ENCODE measurements around the gene PSMB2.

Gene PSMB2

DNA sequence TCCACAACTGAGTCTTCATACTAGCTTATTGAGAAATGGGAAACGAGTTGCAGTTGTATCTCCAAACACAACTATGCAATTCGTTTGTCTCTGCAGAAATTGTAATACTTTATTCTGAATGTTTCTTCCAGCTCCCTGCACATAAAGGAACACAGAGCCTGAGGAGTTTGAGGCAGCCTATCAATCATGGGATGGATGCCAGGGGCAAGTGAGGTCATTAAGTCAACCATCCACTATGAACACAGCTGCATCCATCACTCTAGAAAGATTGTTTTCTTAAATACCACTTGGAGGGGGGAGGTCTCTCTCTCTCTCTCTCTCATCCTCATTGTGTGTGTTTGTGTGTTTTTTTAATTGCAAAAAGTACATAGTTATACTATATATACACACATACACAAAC is 2.9 kb upstream of the PSMB2 start:
- no peak for DNase-seq (ENCODE audit: low read depth in 2 of 3, low spot score in 1 of 3)

DNA sequence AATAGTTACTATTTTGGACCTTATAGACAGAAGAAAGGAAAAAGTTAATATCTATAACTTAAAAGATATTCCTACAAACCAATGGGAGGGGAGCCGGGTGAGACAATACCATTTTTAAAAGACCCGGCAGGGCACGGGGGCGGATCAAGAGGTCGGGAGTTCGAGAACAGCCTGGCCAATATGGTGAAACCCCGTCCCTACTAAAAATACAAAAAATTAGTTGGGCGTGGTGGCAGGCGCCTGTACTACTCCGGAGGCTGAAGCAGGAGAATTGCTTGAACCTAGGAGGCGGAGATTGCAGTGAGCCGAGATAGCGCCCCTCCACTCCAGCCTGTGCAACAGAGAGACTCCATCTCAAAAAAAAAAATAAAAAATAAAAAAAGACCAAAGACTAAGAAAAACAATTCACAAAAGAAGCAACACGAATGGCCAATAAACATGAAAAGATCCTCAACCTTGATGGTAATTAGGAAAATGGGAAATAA is 1.2 kb upstream of the PSMB2 start:
- DNase-seq (ENCODE audit: low read depth in 2 of 3, low spot score in 1 of 3) = peak; percentile 0 to 11 (median 8)

DNA sequence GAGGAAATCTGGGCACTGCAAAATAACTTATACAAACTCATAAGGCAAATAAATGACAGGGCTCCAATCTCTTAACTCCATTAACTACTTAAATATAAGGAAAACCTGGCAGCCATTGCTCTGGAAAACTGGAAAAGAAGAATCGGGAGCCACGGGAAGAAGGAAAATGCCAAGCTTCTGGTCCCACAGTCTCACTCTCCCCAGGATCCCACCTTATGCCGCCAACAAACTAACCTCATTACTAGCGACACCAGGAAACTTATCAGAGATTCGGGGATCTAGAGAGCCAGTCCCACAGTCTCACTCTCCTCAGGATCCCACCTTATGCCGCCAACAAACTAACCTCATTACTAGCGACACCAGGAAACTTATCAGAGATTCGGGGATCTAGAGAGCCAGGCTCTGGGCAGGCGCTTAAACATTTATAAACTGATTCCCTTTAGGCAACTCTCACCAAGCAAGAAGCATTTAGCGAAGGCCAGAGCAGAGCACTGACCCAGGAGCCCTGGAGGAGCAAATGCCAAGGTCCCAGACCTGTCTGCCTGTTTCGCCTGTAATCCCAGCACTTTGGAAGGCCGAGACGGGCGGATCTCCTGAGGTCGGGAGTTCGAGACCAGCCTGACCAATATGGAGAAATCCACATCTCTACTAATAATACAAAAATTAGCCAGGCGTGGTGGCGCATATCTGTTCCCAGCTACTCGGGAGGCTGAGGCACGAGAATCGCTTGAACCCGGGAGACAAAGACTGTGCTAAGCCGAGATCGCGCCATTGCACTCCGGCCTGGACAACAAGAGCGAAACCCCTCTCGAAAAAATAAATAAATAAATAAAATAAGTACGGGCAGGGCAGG is 720 bp downstream of the PSMB2 start:
- no peak for DNase-seq (ENCODE audit: low read depth in 2 of 3, low spot score in 1 of 3)

DNA sequence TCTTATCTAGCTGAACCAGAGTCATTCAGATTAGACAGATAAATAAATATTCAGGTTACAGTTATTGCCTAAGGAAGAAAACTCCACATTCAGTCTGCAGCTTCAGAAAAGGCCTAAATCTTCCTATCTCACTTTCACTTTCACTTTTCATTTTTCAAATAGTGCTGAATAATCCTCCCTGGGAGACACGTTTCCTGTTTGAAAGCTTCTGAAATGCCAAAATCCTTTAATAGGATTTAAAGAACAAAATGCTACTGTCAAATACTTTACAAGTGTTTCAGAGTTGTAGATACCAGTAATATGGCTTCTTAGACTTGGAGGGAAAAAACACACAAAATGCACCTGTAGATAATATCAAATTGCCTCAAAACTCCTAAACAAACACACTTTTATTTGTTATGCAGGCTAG is 3.9 kb downstream of the PSMB2 start:
- no peak for DNase-seq (ENCODE audit: low read depth in 2 of 3, low spot score in 1 of 3)

DNA sequence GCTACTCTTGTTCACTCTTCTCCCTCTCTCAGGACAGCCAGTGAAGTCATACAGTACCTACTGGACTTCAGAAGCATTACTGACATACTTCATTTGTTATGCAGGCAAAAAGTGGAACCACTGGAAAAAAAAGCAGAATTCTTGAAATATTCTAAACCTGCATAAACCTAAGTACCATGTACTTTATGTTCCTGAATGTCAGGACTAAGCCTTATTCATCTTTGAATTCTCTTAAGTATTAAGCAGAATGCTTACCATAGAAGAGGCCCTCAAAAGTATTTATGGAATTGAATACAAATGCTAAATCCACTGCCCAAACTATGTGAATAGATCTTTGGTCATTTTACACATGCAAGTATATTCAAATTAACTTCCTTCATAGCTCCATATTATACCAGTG is 7.8 kb downstream of the PSMB2 start:
- no peak for DNase-seq (ENCODE audit: low read depth in 2 of 3, low spot score in 1 of 3)

DNA sequence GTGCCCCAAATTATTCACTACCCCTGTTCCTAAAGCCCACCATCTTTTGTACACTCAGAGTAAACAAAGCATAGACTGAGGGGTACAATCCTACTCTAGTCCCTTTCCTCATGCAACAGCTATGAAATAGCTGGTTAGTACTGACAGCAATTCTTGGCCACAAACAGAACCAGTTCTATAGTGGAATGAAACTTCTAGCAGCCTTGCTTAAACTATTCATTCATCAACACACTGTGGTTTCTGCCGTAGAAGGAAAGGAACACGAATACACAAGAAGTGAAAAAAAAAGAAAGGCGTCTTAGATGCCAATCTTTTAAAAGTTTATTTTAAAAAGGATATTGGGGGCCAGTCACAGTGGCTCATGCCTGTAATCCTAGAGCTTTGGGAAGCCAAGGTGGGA is 9.9 kb downstream of the PSMB2 start:
- no peak for DNase-seq (ENCODE audit: low read depth in 2 of 3, low spot score in 1 of 3)

DNA sequence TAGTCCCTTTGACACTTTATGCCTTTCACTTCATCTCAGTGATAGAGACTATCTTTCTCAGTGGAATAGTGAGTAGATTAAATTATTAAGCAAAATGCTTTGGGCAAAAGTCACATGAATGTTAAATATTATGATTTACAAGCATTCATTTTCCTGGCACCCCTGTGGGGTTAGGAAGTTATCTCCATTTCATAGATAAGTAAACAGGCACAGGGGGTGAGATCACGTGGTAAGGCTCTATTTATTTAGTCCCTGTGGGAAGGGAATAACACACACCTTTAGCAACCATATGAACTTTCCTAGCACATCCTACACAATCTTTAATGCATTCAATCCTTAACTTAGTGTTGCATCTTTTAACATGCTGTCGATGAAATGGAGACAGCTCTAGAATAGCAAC is 12.3 kb downstream of the PSMB2 start:
- no peak for DNase-seq (ENCODE audit: low read depth in 2 of 3, low spot score in 1 of 3)

DNA sequence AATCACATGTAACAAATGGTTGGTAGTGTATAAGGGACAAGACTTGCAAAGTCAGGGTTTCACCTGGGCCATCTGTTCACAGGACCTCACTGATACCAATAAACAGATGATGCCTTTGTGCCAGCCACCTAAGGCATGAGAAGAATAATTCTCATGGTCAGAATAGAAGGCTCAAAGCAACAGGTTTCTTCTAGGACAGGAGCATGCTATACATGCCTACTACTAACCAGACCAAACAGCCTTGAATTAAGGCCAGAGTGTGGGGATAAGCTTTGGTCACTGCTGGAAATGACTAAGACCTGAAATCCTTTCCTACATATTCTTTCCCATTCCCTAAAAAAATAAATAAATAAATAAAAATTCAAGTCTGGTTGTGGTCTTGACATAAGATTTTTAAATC is 17.5 kb downstream of the PSMB2 start:
- DNase-seq (ENCODE audit: low read depth in 2 of 3, low spot score in 1 of 3) = no peak

DNA sequence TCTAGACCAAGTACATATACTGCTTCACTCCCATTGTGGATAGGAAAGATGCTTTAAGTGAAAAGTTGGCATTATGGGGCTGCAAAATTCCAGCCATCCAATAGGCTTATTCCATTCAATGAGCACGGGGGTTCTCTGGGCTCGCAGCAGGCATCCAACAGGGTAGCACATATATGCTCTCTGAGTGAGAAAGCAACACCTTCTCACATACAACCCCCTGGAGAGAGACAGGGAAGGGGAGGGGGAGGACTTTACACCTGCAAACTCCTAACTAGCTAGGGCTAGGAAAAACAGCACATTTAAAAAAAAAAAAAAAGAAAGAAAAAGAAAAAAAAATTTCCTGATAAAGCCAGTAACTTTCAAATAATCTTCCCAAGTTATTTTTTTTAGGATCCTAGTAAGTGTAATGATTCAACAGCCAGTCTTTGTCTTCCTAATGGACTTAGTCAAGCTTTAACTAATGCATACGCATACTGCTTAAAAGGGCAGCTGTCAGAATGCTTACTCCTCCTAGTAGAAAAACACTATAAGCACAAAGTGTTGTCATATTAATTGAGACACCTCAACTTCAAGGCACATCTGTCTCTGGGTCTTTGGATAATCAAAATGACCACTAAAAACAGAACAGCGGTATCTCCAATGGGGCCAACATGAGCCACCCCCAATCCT is 18.7 kb downstream of the PSMB2 start:
- no peak for DNase-seq (ENCODE audit: low read depth in 2 of 3, low spot score in 1 of 3)

DNA sequence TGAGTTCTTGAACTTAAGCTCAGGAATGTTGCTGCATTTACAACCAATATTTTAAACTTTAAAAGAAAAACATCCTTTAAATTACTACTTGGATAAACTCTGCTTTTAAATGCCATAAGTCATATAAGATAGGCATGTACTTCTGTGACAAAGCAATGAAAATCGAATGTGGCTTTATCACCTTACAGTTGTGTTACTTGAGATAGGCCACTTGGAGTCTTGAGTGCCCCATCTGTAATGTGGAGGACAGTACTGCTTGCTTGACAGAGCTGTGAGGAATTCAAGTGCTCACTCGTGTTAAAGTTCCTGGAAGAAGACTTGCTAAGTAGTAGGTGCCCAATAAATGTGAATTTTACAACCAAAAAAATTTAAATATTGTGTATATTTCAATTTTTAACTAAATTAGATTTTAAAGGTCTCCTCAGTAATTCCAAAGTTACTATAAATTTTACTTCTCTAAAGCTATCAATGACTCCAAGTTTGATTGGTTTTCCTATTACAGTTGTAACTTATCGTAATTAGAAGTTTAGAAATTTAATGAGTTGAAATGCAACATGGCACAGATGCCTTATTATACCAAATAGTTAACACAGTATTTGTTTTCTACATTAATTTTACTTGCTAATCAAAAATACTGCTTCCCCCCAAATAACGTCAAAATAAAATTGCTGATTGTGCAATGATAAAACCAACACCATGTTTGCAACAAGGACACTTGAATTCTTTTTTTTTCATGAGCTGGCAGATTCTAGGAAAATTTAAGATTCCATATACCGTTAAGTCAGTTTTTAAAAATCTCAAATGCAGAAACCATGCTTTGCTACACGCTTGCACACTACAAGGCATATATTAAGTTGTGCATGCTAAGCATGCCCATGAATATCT is 21.8 kb downstream of the PSMB2 start:
- DNase-seq (ENCODE audit: low read depth in 2 of 3, low spot score in 1 of 3) = no peak

DNA sequence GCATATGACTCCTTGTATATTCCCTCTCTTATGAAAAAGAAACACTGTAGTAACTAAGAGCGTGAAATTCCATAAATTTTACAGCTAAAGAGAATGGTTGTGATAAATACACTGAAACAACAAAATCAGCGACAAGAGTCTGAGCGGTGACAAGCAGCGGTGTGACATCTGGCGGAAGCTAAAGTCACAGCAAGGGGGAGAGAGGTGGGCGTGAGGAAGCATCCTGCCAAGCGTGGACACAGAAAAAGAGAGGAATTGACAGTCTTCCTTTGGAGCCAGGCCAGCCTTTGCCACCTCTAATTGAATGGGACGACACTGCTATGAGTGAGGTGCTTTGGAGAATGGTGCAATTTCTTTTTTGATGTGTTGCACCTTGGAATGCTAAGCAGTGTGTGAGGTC is 25.9 kb downstream of the PSMB2 start:
- DNase-seq (ENCODE audit: low read depth in 2 of 3, low spot score in 1 of 3) = no peak

DNA sequence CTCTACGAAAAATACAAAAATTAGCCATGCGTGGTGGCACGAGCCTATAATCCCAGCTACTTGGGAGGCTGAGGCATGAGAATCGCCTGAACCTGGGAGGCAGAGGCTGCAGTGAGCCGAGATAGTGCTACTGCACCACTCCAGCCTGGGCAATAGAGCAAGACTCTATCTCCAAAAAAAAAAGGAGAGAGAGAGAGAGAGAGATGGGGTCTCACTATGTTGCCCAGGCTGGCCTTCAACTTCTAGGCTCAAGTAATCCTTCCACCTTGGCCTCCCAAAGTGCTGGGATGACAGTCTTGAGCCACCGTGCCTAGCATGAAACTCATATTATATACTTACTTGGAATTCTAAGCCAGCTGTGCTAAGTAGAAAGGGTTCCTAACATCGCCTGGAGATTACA is 29.7 kb downstream of the PSMB2 start:
- no peak for DNase-seq (ENCODE audit: low read depth in 2 of 3, low spot score in 1 of 3)

DNA sequence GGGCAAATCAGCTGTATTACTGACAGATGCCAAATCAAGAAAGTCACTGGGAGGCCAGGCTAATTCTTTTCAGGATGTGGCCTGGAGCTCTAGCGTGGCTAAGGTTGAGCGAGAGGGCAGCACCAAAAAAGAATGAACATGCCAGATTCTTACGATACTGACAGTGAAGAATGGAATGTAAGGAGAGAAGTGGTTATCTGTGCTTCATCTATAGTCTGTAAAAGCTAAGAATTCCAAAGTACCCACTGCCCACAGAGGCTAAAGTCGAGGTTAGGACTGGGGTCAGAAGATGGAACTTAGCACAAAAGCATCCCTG is 35.5 kb downstream of the PSMB2 start:
- DNase-seq (ENCODE audit: low read depth in 2 of 3, low spot score in 1 of 3) = no peak

DNA sequence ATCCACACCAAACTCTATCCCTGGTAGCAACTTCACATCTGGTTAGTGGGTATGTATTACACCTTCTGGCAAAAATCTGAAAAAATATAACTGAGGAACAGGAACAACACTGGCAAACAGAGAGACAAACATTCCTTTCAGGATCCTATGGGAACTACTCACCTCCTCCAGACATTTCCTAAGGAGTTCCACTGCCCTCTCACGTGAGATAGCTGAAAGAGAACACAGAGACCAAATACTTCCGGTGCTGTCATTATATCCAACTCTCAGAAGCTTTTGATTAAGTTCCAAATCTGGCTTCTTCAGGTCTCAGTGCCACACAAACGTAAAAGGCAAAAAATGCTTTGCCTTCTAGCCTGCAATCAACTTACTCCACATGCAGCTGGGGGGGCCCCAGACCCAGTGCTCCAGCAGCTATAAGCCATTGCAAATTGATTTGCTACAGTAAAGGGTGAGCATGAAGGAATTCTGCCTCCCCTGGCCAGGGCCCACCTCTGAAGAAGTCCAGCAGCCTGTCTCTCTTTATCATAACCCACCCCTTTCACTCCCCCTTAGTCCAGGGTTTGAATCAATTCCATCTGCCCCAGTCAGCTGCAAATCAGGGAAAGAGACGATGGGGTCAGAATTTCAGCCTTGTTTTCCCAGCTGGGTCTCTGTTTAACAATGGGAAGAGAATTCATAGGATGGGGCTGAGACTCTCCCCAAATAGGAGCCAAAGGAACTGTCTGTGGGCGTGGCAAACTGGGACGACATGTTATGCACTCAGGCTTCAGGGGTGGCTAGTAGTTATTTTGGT is 36.1 kb downstream of the PSMB2 start:
- DNase-seq (ENCODE audit: low read depth in 2 of 3, low spot score in 1 of 3) = no peak

DNA sequence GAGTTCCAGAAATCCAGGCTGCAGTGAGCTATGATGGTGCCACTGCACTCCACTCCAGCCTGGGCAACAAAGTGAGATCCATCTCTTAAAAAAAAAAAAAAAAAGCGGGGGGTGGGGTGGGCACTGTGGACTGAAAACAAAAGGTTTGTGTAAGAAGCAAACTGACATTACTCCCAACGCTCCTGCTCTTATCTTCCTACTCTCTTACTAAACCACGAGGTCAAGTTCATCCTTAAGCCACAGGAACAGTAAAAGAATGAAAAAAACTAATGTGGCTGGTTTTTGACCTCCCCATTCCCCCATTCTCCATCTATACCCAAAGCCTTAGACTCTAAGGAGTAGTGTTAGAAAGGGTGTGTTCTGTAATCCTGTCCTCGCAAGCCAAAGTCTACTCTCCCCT is 37.4 kb downstream of the PSMB2 start:
- no peak for DNase-seq (ENCODE audit: low read depth in 2 of 3, low spot score in 1 of 3)

DNA sequence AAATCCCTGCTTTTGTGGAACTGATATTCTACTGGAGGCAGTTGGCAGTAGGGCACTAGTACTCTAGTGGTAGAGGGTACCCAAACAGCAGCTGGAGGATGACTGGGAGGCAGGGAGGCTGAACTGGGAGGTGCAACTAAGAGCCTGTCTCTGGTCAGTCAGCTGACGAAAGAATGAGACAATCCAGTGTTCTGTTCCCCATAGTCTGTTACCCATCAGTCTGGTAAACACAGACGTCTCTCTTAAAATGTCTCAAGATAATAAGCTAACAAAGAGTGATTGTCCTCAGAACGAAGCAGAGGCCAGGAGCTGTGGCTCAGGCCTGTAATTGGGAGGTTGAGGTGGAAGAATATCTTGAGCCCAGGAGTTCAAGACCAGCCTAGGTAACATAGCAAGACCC is 37.9 kb downstream of the PSMB2 start:
- DNase-seq (ENCODE audit: low read depth in 2 of 3, low spot score in 1 of 3) = no peak

DNA sequence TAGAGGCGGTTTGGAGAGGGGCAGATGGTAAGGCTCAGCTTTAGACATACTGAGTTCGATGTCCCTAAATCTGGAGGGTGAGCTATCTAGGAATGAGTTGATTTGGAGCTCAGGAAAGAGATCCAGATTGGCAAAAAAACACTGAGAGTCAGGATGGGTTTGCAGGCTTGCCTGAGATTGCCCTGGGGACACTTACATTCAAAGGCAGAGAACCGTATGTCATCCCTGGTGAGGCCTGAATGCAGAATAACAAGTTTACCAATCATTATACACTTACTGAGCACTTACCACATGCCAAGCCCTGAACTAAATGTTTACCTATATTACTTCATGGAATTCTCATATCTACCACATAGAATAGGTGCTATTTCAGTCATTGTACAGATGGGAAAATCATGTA is 40.7 kb downstream of the PSMB2 start:
- no peak for DNase-seq (ENCODE audit: low read depth in 2 of 3, low spot score in 1 of 3)

DNA sequence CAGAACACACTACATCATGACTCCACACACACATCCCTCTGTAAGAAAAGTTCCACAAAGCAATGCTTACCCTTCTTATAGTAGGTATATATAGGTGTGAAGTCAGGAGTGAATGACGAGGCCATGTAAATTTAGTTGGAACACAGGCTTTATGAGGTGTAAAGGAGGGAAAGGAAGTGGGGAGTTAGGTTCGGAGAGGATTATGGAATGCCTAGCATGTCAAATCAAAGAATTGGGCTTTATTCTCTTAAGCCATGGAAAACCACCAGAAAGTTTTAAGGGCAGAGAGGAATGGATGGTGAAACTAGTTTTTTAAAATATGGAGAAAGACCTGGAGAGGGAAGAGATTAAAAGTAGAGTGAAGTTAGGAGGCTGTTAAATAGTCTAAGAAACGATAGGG is 41.9 kb downstream of the PSMB2 start:
- DNase-seq (ENCODE audit: low read depth in 2 of 3, low spot score in 1 of 3) = no peak

DNA sequence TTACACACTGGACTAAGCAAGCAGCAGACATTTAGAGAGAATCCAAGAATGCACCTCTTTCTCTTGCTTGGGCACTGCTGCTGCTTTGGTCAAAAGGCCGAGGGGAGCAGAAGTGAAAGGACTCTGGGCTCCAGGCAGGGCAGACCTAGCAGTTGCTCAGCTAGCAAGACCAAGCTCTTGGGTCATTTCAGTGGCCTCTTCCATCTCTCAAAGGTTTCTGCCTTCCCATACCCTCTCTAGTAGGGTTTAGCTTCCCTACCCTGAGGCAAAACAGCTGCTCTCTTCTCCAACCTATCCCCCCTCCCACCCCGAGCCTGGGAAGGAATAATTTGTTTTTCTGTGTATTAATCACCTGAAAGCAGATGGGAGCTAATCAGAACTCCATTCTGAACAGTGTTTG is 42.4 kb downstream of the PSMB2 start:
- no peak for DNase-seq (ENCODE audit: low read depth in 2 of 3, low spot score in 1 of 3)

DNA sequence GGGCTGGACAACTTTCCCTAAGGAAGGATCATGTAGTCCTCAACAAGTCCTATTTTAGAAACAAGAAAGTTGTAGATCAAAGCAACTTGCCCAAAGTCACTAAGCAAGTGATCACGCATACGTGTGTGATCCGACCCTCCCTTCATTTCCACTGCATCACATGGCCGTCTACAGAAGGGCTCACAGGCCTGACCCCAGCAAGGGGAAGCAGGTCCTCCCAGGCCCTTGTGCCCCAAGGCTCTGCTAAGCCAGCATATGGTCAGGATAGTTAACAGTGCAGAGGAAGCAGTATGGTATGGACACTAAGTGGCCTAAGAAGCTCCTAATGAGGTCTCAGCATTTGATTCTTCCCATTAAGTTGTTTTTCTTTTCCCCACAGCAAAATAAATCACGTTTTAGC is 43.5 kb downstream of the PSMB2 start:
- no peak for DNase-seq (ENCODE audit: low read depth in 2 of 3, low spot score in 1 of 3)

DNA sequence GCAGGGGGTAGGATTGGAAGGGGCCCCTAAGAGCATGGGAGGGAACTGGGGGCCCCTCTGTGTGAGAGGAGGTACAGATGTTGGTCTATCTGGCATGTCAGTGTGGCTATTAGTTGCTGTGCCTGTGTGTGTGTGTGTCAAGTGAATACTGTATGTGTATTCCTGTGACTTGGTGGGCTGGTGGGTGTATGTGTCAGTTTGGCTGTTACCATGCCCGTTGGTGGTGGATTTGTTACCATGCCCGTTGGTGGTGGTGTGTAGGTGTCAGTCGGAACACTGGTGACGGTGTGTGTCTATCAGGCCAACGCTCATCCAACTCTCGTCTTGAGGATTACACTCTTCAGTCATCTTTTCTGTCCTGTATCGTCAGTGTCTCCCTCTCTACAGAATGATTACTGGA is 45.6 kb downstream of the PSMB2 start:
- DNase-seq (ENCODE audit: low read depth in 2 of 3, low spot score in 1 of 3) = no peak

Data from stimulated activated CD4-positive, alpha-beta T cell treated with anti-CD3 and anti-CD28 coated beads, Interleukin-12 subunit alpha, Interleukin-12 subunit beta, amount 100 ng/mL, for 48 hours (primary cell).